HepG2 (cell line): Measurements from ENCODE around the gene ANKRD61. TPM values are rescaled to one million over a fixed set of nuclear protein-coding genes. Genes with fewer than 3 reads are reported as not detected.

Experiments used
- ADNP ChIP-seq: sonication (generic); formaldehyde crosslinking; IDR thresholded peaks from 2 replicates; pipeline ENCODE4 v1.4.0; 2020; ENCODE audit warnings: missing genetic modification reagents
- ASH2L ChIP-seq: fragments of 300-600, 200-600 bp; sonication (generic); IDR thresholded peaks from 2 replicates; pipeline ENCODE4 v1.7.0; 2017; ENCODE audit warnings: low read depth, mild to moderate bottlenecking, moderate library complexity, mixed read lengths, low read length; ENCODE audit not compliant: insufficient read length
- CREM ChIP-seq, 2 experiments: sonication (generic) in 1 of 2; formaldehyde crosslinking in 1 of 2; IDR thresholded peaks; 2 replicates each; pipeline versions ENCODE4 v1.4.0 to v1.6.1; 2016 to 2020; ENCODE audit warnings: antibody characterized with exemption in 1 of 2, mild to moderate bottlenecking in 1 of 2, missing genetic modification reagents in 1 of 2
- CTCF ChIP-seq: sonication (generic); formaldehyde crosslinking; IDR thresholded peaks from 2 replicates; pipeline ENCODE4 v1.5.0; 2020; ENCODE audit warnings: mild to moderate bottlenecking, missing genetic modification reagents, moderate library complexity
- ELF1 ChIP-seq: sonication (generic); formaldehyde crosslinking; IDR thresholded peaks from 2 replicates; pipeline ENCODE4 v1.4.0; 2020; ENCODE audit warnings: missing genetic modification reagents
- FOXO1 ChIP-seq: sonication (generic); formaldehyde crosslinking; IDR thresholded peaks from 2 replicates; pipeline ENCODE4 v1.4.0; 2020; ENCODE audit warnings: missing genetic modification reagents
- NPAS2 ChIP-seq: sonication (generic); formaldehyde crosslinking; IDR thresholded peaks from 2 replicates; pipeline ENCODE4 v1.8.0; 2022; ENCODE audit warnings: mild to moderate bottlenecking, missing genetic modification reagents, borderline replicate concordance
- NR2C2 ChIP-seq: sonication (generic); formaldehyde crosslinking; IDR thresholded peaks from 2 replicates; pipeline ENCODE4 v1.4.0; 2020; ENCODE audit warnings: missing genetic modification reagents, mild to moderate bottlenecking, moderate library complexity, borderline replicate concordance
- NR3C1 ChIP-seq: sonication (generic); formaldehyde crosslinking; IDR thresholded peaks from 2 replicates; pipeline ENCODE4 v1.4.0; 2020; ENCODE audit warnings: missing genetic modification reagents
- PHF8 ChIP-seq: sonication (generic); formaldehyde crosslinking; IDR thresholded peaks from 2 replicates; pipeline ENCODE4 v1.5.0; 2020; ENCODE audit warnings: missing genetic modification reagents
- POGK ChIP-seq: sonication (generic); formaldehyde crosslinking; conservative IDR thresholded peaks from 2 replicates; pipeline ENCODE4 v1.8.0; 2022; ENCODE audit warnings: mild to moderate bottlenecking, moderate library complexity, missing genetic modification reagents
- SP1 ChIP-seq, 2 experiments: fragments of 450-650 bp in 1 of 2; sonication (generic) in 1 of 2; formaldehyde crosslinking in 1 of 2; IDR thresholded peaks; 2 replicates each; pipeline versions ENCODE4 v1.4.0 to v1.6.1; 2016 to 2020; ENCODE audit warnings: missing genetic modification reagents in 1 of 2
- SP4 ChIP-seq: sonication (generic); formaldehyde crosslinking; IDR thresholded peaks from 2 replicates; pipeline ENCODE4 v1.8.1; 2023; ENCODE audit warnings: mild to moderate bottlenecking, missing genetic modification reagents
- THAP7 ChIP-seq: sonication (generic); formaldehyde crosslinking; IDR thresholded peaks from 2 replicates; pipeline ENCODE4 v1.8.1; 2023; ENCODE audit warnings: mild to moderate bottlenecking, missing genetic modification reagents
- ZBTB7B ChIP-seq: sonication (generic); formaldehyde crosslinking; IDR thresholded peaks from 2 replicates; pipeline ENCODE4 v1.4.0; 2020; ENCODE audit warnings: missing genetic modification reagents
- ZFAT ChIP-seq: sonication (generic); formaldehyde crosslinking; conservative IDR thresholded peaks from 2 replicates; pipeline ENCODE4 v1.8.1; 2023; ENCODE audit warnings: missing genetic modification reagents, inconsistent platforms
- ZFYVE20 ChIP-seq: sonication (generic); formaldehyde crosslinking; IDR thresholded peaks from 2 replicates; pipeline ENCODE4 v1.8.0; 2023; ENCODE audit warnings: low read depth, mild to moderate bottlenecking, moderate library complexity, missing genetic modification reagents, borderline replicate concordance
- ZNF17 ChIP-seq: sonication (generic); formaldehyde crosslinking; IDR thresholded peaks from 2 replicates; pipeline ENCODE4 v1.5.0; 2020; ENCODE audit warnings: mild to moderate bottlenecking, missing genetic modification reagents
- ZNF3 ChIP-seq: IDR thresholded peaks from 2 replicates; pipeline ENCODE4 v1.7.0; 2017; ENCODE audit warnings: inconsistent platforms
- ZNF576 ChIP-seq: sonication (generic); formaldehyde crosslinking; IDR thresholded peaks from 2 replicates; pipeline ENCODE4 v1.4.0; 2020; ENCODE audit warnings: mild to moderate bottlenecking, missing genetic modification reagents
- ZNF577 ChIP-seq: sonication (generic); formaldehyde crosslinking; IDR thresholded peaks from 2 replicates; pipeline ENCODE4 v1.4.0; 2020; ENCODE audit warnings: mild to moderate bottlenecking, low read depth, missing genetic modification reagents, borderline replicate concordance
- ZNF580 ChIP-seq: IDR thresholded peaks from 2 replicates; pipeline ENCODE4 v1.6.1; 2016; ENCODE audit warnings: low read depth, borderline replicate concordance
- ZNF598 ChIP-seq: sonication (generic); formaldehyde crosslinking; IDR thresholded peaks from 2 replicates; pipeline ENCODE4 v1.5.1; 2020; ENCODE audit warnings: mild to moderate bottlenecking, missing genetic modification reagents, borderline replicate concordance
- ZNF644 ChIP-seq: IDR thresholded peaks from 2 replicates; pipeline ENCODE4 v1.6.1; 2016; ENCODE audit warnings: low read depth
- ZNF678 ChIP-seq: sonication (generic); formaldehyde crosslinking; IDR thresholded peaks from 2 replicates; pipeline ENCODE4 v1.4.0; 2020; ENCODE audit warnings: mild to moderate bottlenecking, missing genetic modification reagents
- ZNF850 ChIP-seq: sonication (generic); formaldehyde crosslinking; conservative IDR thresholded peaks from 2 replicates; pipeline ENCODE4 v1.9.0; 2021; ENCODE audit warnings: mild to moderate bottlenecking, missing genetic modification reagents
- polyA plus RNA-seq, 8 experiments: library from polyadenylated mRNA; depleted of rRNA in 3 of 8; stranded (reverse) in 7 of 8; unstranded in 1 of 8; fragments of >200 nt; fragmentation: Illumina TruSeq in 4 of 8; extraction: Trizol in 4 of 8; gene quantifications; 2 replicates each; pipeline versions ENCODE4 v1.2.1 to v1.2.3, GENCODE V29; 2011 to 2016; ENCODE audit warnings: low read depth in 4 of 8, missing spikeins in 1 of 8, mixed read lengths in 1 of 8; ENCODE audit not compliant: insufficient read depth in 1 of 8
- total RNA-seq, 5 experiments: library from RNA; depleted of rRNA; stranded (reverse); fragments of >200 nt; fragmentation: Illumina TruSeq; extraction: Trizol; gene quantifications; 2 replicates each; pipeline ENCODE4 v1.2.3, GENCODE V29; 2016; ENCODE audit warnings: low read depth in 1 of 5

ANKRD61 gene
- total and polyA plus RNA-seq, 2 of the 13 experiments (the other 11 are each of a cell fraction or from before 2014, with no cell fraction given), result 0.13 TPM; not detected in 1

GRCh38 chr7:6057316-6058129, 26.3 kb downstream of the ANKRD61 start (continued):
- TF ChIP-seq CTCF, result no peak
- TF ChIP-seq ZFAT (CRISPR knock-in tag), result no peak
- TF ChIP-seq NR2C2 (CRISPR knock-in tag), result peak; percentile 22; the same call in 1 of the 2 replicates
- TF ChIP-seq ZNF17 (CRISPR knock-in tag), result no peak
- TF ChIP-seq ZFYVE20 (CRISPR knock-in tag), result no peak
- no peak for TF ChIP-seq ELF1 (CRISPR knock-in tag)
- TF ChIP-seq POGK (CRISPR knock-in tag), result no peak
- no peak for TF ChIP-seq NPAS2 (CRISPR knock-in tag)
- TF ChIP-seq THAP7 (CRISPR knock-in tag), result no peak
- no peak for TF ChIP-seq NR3C1
- 0 out of 2 replicates have a peak, but pooled peaks have one; percentile 19 for TF ChIP-seq SP4 (CRISPR knock-in tag)
- TF ChIP-seq ZNF850 (CRISPR knock-in tag), result no peak
- TF ChIP-seq PHF8 (CRISPR knock-in tag), result no peak
- TF ChIP-seq CREM (IDR thresholded peaks at IDR 0.05), result no peak
- TF ChIP-seq CREM (CRISPR knock-in tag; IDR thresholded peaks at IDR 0.05), result no peak
- TF ChIP-seq ZNF598 (CRISPR knock-in tag), result peak; percentile 47; the same call in 1 of the 2 replicates
- TF ChIP-seq ADNP (CRISPR knock-in tag), result no peak
- no peak for TF ChIP-seq SP1 (IDR thresholded peaks at IDR 0.05)
- TF ChIP-seq SP1 (CRISPR knock-in tag; IDR thresholded peaks at IDR 0.05), result no peak
- TF ChIP-seq ASH2L, result no peak
- no peak for TF ChIP-seq ZBTB7B (CRISPR knock-in tag)
- no peak for TF ChIP-seq ZNF577
- no peak for TF ChIP-seq FOXO1 (CRISPR knock-in tag)
- TF ChIP-seq ZNF576 (CRISPR knock-in tag), result no peak
- no peak for TF ChIP-seq ZNF3 (CRISPR knock-in tag)
- no peak for TF ChIP-seq ZNF678 (CRISPR knock-in tag)
- TF ChIP-seq ZNF644 (CRISPR knock-in tag), result no peak
- peak; percentile 19; the same call in 1 of the 2 replicates for TF ChIP-seq ZNF580 (CRISPR knock-in tag)
